Esophagus squamous epithelium (tissue), 4 donors: ENCODE measurements around the gene AP1G1.

Experiments
- CTCF ChIP-seq, 6 experiments: fragments of 450-650 bp in 4 of 6; fragments of 200-600 bp in 2 of 6; sonication (generic) in 2 of 6; IDR thresholded peaks; one replicate each; pipeline ENCODE4 v1.5.1; 2016 to 2019; ENCODE audit warnings: antibody characterized with exemption in 6 of 6, mild to moderate bottlenecking in 4 of 6, moderate library complexity in 4 of 6
- POLR2A ChIP-seq, 4 donors: fragments of 450-650 bp; IDR thresholded peaks; one replicate each; pipeline ENCODE4 v1.6.1; 2017; ENCODE audit warnings: antibody characterized with exemption in 4 of 4, mild to moderate bottlenecking in 4 of 4, moderate library complexity in 3 of 4

DNA sequence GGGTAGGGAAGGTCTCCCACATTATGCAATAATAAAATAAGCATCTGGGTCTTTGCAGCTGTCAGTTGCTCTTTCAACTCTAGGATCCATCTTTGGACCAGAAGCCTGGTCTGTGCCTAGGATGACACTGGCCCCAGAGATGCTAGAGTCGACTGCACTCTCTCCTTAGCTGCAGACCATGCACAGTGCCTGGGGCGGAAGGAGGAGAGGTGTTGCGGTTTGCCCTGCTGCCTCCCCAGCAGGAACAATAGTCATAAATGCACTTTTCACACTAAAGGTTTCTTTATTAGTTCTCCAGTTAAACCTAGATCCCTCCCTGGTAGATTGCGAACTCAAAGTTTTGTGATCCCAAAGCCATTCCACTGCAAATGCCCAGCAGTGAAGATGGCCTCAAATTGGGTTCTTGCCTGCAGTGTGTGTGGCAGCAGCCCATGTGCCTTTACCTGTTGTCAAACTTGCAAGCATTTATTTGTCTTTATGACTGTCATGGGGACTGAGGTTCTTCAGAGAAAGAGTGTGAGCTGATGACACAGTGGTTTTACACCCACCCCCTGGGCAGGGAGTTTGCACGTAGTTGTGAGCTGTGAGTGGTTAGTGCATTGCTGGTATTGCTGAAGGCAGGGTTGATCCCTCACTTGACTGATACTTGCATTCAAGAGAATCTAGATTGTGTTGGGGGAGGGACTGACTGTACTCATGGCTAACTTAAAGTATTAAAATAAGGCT lies 47.5 kb upstream of the AP1G1 start:
- no peak for TF ChIP-seq CTCF (IDR thresholded peaks at IDR 0.05)
- no peak for TF ChIP-seq POLR2A (IDR thresholded peaks at IDR 0.05)
